Stomach smooth muscle (tissue), 2 donors: ENCODE results near the gene WSCD2.

Experiments used
- H3K27ac ChIP-seq: one replicate; pipeline ENCODE4 v1.7.0; 2013; ENCODE audit warnings: mild to moderate bottlenecking, low read length, inconsistent platforms
- H3K27me3 ChIP-seq, 2 donors: one replicate each; pipeline ENCODE4 v1.7.0; 2013; ENCODE audit warnings: low read length in 2 of 2; ENCODE audit not compliant: insufficient read depth in 2 of 2, control insufficient read depth in 1 of 2
- H3K36me3 ChIP-seq, 2 donors: one replicate each; pipeline ENCODE4 v1.7.0; 2013; ENCODE audit warnings: low read length in 2 of 2; ENCODE audit not compliant: control insufficient read depth in 2 of 2, insufficient read depth in 2 of 2
- H3K4me1 ChIP-seq: one replicate; pipeline ENCODE4 v1.7.0; 2013; ENCODE audit warnings: low read length; ENCODE audit not compliant: control insufficient read depth, insufficient read depth
- H3K4me3 ChIP-seq, 2 donors: one replicate each; pipeline ENCODE4 v1.7.0; 2013; ENCODE audit warnings: low read length in 2 of 2
- H3K9ac ChIP-seq, 2 donors: one replicate each; pipeline ENCODE4 v1.7.0; 2013; ENCODE audit warnings: low read length in 2 of 2, mild to moderate bottlenecking in 1 of 2
- H3K9me3 ChIP-seq, 2 donors: one replicate each; pipeline ENCODE4 v1.7.0; 2013; ENCODE audit warnings: low read length in 2 of 2; ENCODE audit not compliant: control insufficient read depth in 2 of 2
- donor health status: healthy.
- donor health status: Pancreatic carcinoma.

WSCD2 gene

DNA sequence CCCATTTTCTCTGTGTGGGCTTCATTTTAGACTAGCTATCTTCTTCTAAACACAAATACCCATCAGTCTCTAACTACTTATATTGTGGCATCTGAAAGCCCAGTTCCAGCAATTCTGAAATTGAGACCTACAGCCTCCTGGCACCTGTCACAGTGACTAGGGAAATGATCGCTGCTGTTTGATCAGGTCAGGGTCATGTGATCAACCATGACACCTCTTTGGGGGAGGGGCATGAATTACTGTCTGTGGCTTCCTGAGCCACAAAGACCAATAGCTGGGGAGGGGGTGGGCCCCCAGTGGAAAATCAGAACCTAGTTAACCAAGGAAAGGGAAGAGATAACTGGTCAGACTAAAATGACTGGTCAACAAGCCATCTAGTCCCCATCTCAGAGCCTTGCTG lies 14.1 kb downstream of the WSCD2 start:
- H3K4me1 ChIP-seq = peaks cover 3% of the 10 kb centered on the region
- H3K4me3 ChIP-seq = no peak overlapping the region
- no peaks in the 10 kb centered on the region for H3K9me3 ChIP-seq
- no peaks in the 10 kb centered on the region for H3K27me3 ChIP-seq
- peaks cover 0 to 3% of the 10 kb centered on the region in 2 donors for H3K36me3 ChIP-seq
- H3K9ac ChIP-seq = no peak overlapping the region
- H3K27ac ChIP-seq = no peak overlapping the region

DNA sequence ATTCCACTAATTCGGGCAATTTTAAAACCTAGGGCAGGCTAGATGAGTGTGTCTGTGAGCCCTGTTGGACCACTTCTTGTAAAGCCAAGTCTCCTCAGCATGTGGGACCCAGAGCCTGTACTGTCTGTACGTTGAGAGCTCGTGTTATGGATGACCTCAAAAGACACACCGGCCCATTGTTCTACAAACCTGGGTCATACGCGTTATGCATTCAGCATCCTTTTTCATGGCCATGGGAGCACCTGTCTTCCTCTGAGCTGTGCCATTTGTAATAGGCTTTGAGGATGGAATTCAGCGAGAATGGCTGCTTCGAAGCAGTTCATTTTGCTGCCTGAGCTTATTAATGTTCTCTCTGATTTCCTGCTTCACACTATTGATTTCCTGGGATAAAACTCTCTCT lies 15.0 kb downstream of the WSCD2 start:
- Histone ChIP-seq H3K9me3 (no peaks in the 10 kb centered on the region), H3K9ac (no peak overlapping the region), H3K36me3 (peaks cover 0 to 3% of the 10 kb centered on the region in 2 donors), H3K4me3 (no peak overlapping the region), H3K4me1 (peaks cover 3% of the 10 kb centered on the region), H3K27me3 (no peaks in the 10 kb centered on the region), H3K27ac (no peak overlapping the region)

DNA sequence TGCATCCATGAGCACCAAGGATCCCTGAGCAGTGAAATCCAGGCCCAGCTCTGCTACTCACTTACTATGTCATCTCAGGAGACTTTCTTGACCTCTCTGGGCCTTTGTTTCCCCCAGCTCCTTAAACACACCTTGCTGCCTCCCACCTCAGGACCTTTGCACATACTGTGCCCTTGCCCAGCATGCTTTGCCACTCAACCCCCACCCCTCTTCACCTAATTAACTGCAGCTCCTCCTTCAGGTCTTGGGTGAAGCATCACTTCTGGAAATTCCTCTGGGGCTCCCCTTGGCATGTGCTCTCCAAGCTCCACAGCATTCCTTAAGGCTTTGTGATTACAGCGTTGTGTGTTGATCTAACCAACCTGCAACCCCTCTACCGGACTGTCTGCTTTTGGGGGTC lies 15.9 kb downstream of the WSCD2 start:
- H3K27me3 ChIP-seq = no peaks in the 10 kb centered on the region
- peaks cover 0 to 4% of the 10 kb centered on the region in 2 donors for H3K36me3 ChIP-seq
- no peaks in the 10 kb centered on the region for H3K9me3 ChIP-seq
- H3K4me1 ChIP-seq = peaks cover 3% of the 10 kb centered on the region
- H3K9ac ChIP-seq = no peak overlapping the region
- no peak overlapping the region for H3K27ac ChIP-seq
- H3K4me3 ChIP-seq = no peak overlapping the region

GRCh38 chr12:108146035-108146893 lies 17.2 kb downstream of the WSCD2 start:
- no peaks in the 10 kb centered on the region for H3K9me3 ChIP-seq
- H3K4me1 ChIP-seq = peaks cover 4% of the 10 kb centered on the region
- no peak overlapping the region for H3K27ac ChIP-seq
- no peak overlapping the region for H3K4me3 ChIP-seq
- H3K36me3 ChIP-seq = peaks cover 0 to 4% of the 10 kb centered on the region in 2 donors
- no peaks in the 10 kb centered on the region for H3K27me3 ChIP-seq
- H3K9ac ChIP-seq = no peak overlapping the region

- H3K4me3 ChIP-seq = no peak overlapping the region
- no peaks in the 10 kb centered on the region for H3K9me3 ChIP-seq
- H3K27me3 ChIP-seq = no peaks in the 10 kb centered on the region
- H3K4me1 ChIP-seq = peaks cover 4% of the 10 kb centered on the region
- H3K27ac ChIP-seq = no peak overlapping the region
- no peak overlapping the region for H3K9ac ChIP-seq
- peaks cover 0 to 2% of the 10 kb centered on the region in 2 donors for H3K36me3 ChIP-seq
Measured at GRCh38 chr12:108147279-108147678, 18.2 kb downstream of the WSCD2 start.

DNA sequence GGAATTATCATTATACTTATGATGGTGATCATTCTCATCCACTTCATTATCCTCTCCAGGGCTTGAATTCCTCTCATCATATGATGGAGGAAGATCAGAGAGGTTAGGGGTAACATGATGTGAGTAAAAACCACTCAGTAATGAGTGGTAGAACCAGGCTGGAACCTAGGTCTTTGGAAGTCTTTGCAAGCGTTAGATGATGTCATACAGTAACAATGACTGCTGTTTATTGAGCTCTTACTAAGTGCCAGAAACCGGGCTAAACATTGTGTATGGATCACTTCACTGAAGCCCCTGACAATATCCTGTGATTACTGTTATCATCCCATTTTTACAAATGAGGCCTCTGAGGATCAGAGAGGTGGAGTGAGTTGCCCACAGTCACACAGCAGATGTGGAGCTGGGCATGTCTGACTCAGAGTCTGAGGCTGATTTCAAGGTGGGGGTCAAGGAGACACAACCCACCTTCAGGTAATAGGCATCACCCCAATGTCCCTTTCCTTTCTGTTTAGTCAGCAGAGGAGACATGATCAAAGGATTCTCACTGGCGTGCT lies 19.5 kb downstream of the WSCD2 start:
- peaks cover 0 to under 1% of the 10 kb centered on the region in 2 donors for H3K9me3 ChIP-seq
- no peak overlapping the region for H3K4me3 ChIP-seq
- H3K36me3 ChIP-seq = peaks cover 0 to 2% of the 10 kb centered on the region in 2 donors
- H3K27ac ChIP-seq = no peak overlapping the region
- no peaks in the 10 kb centered on the region for H3K27me3 ChIP-seq
- H3K9ac ChIP-seq = no peak overlapping the region
- H3K4me1 ChIP-seq = peaks cover 4% of the 10 kb centered on the region

DNA sequence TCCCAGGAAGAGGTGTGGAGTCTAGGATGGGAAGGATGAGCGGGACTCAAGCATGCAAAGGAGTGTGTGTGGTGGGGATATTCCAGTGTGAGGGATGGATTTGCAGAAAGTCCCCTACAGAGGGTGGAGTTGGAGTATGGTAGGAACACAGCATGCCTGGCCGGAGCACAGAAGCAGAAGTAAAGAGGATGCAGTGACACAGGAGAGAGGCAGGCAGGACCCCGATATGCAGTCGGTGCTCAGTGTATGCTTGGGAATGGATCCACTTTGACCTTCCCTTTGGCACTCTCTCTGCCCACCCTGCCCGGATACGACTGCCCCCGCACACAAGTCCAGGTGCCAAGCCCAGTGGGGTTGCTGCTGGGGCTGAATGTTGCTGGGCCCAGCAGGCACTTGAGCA lies 21.3 kb downstream of the WSCD2 start:
- no peaks in the 10 kb centered on the region for H3K27me3 ChIP-seq
- H3K4me3 ChIP-seq = no peak overlapping the region
- H3K36me3 ChIP-seq = peaks cover 0 to 2% of the 10 kb centered on the region in 2 donors
- H3K4me1 ChIP-seq = peaks cover 4% of the 10 kb centered on the region
- peaks cover 2 to 4% of the 10 kb centered on the region in 2 donors for H3K9me3 ChIP-seq
- no peak overlapping the region for H3K27ac ChIP-seq
- no peak overlapping the region for H3K9ac ChIP-seq

DNA sequence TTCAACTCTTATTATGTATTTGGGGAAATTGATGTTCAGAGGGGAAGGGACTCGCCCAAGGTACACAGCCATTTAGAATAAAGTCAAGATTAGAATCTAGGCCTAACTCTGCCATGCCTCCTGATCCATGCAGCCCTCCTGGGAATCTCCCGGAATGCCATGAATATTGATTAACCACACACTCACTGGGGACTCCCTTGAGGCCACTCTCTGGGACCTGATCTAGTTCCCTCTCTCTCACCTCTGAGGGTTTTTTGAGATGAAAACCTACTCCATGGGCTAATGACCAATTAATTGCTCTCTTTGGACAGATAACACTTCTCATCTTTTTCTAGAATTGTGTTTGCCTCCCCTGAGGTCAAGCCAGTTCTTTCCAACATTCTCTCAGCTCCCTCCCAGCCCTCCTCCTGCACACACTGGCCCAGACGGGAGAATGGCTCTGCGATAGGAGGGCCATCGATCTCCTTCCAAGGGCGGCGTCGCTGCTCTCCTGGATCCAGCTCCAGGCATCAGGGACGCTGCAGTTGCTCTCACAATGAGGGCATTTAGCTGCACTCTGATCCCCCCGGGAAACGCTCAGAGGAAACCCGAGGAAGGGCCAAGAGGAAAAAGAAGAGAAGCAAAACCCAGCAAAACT lies 22.6 kb downstream of the WSCD2 start:
- peaks cover 0 to 2% of the 10 kb centered on the region in 2 donors for H3K36me3 ChIP-seq
- H3K4me3 ChIP-seq = no peak overlapping the region
- no peak overlapping the region for H3K27ac ChIP-seq
- H3K27me3 ChIP-seq = no peaks in the 10 kb centered on the region
- H3K9me3 ChIP-seq = peaks cover 2 to 4% of the 10 kb centered on the region in 2 donors
- H3K9ac ChIP-seq = no peak overlapping the region
- H3K4me1 ChIP-seq = peaks cover 10% of the 10 kb centered on the region

GRCh38 chr12:108152170-108152538 lies 23.1 kb downstream of the WSCD2 start:
- Histone ChIP-seq H3K4me1 (peaks cover 13% of the 10 kb centered on the region), H3K9ac (no peak overlapping the region), H3K36me3 (peaks cover 0 to 2% of the 10 kb centered on the region in 2 donors), H3K4me3 (no peak overlapping the region), H3K27ac (no peak overlapping the region), H3K27me3 (no peaks in the 10 kb centered on the region), H3K9me3 (peaks cover 2 to 4% of the 10 kb centered on the region in 2 donors)

DNA sequence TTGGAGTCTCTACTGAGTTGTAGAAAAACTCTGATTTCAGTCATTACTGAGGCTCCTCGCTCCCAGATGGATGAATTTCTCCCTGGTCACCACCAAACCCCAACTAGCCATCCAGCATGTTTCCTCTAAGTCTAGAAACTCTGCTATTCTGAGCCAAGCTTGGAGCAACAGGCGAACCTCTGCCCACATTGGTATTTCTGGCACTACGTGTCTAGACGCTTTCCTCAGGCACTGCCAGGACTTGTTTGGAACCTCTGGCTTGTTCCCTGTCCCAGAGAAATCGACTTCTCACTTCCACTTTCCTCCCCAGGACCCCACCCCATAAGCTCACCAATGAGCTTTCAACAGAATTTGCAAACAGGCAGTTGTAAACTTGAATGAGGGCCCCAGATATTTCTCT lies 27.6 kb downstream of the WSCD2 start:
- H3K9ac ChIP-seq = no peak overlapping the region
- peaks cover 2 to 4% of the 10 kb centered on the region in 2 donors for H3K9me3 ChIP-seq
- no peaks in the 10 kb centered on the region for H3K36me3 ChIP-seq
- no peak overlapping the region for H3K27ac ChIP-seq
- peaks cover 26% of the 10 kb centered on the region for H3K4me1 ChIP-seq
- H3K27me3 ChIP-seq = no peaks in the 10 kb centered on the region
- H3K4me3 ChIP-seq = no peak overlapping the region
